HEK293T (cell line): Measurements from ENCODE around the gene SCUBE2.

Source experiments
- ARNT ChIP-seq: fragments of 450-650 bp; IDR thresholded peaks from 2 replicates; pipeline ENCODE4 v1.6.1; 2017; ENCODE audit warnings: mild to moderate bottlenecking
- BHLHE40 ChIP-seq: fragments of 450-650 bp; IDR thresholded peaks from 2 replicates; pipeline ENCODE4 v1.6.1; 2016; ENCODE audit warnings: mild to moderate bottlenecking, moderate library complexity, borderline replicate concordance
- CTBP1 ChIP-seq: fragments of 450-650 bp; IDR thresholded peaks from 2 replicates; pipeline ENCODE4 v1.6.1; 2016; ENCODE audit warnings: borderline replicate concordance
- ELF4 ChIP-seq: fragments of 450-650 bp; IDR thresholded peaks from 2 replicates; pipeline ENCODE4 v1.6.1; 2017; ENCODE audit warnings: antibody characterized with exemption
- FOXA1 ChIP-seq: fragments of 450-650 bp; IDR thresholded peaks from 2 replicates; pipeline ENCODE4 v1.6.1; 2016; ENCODE audit warnings: mild to moderate bottlenecking
- FOXM1 ChIP-seq: fragments of 450-650 bp; IDR thresholded peaks from 2 replicates; pipeline ENCODE4 v1.6.1; 2017; ENCODE audit warnings: mild to moderate bottlenecking, borderline replicate concordance
- HDGF ChIP-seq: fragments of 450-650 bp; IDR thresholded peaks from 2 replicates; pipeline ENCODE4 v1.6.1; 2017; ENCODE audit warnings: antibody characterized with exemption, borderline replicate concordance
- NFRKB ChIP-seq: fragments of 450-650 bp; IDR thresholded peaks from 2 replicates; pipeline ENCODE4 v1.6.1; 2016; ENCODE audit warnings: mild to moderate bottlenecking, moderate library complexity
- SP1 ChIP-seq: fragments of 450-650 bp; IDR thresholded peaks from 2 replicates; pipeline ENCODE4 v1.6.1; 2017
- SUZ12 ChIP-seq: fragments of 450-650 bp; IDR thresholded peaks from 2 replicates; pipeline ENCODE4 v1.6.1; 2016; ENCODE audit warnings: mild to moderate bottlenecking
- TARDBP ChIP-seq: fragments of 450-650 bp; IDR thresholded peaks from 2 replicates; pipeline ENCODE4 v1.6.1; 2016
- ZNF384 ChIP-seq: fragments of 450-650 bp; IDR thresholded peaks from 2 replicates; pipeline ENCODE4 v1.6.1; 2016
- TF ChIP-seq, protein P1 (sequence below): fragments of 450-650 bp; IDR thresholded peaks from 2 replicates; pipeline ENCODE4 v1.6.1; 2016

DNA sequence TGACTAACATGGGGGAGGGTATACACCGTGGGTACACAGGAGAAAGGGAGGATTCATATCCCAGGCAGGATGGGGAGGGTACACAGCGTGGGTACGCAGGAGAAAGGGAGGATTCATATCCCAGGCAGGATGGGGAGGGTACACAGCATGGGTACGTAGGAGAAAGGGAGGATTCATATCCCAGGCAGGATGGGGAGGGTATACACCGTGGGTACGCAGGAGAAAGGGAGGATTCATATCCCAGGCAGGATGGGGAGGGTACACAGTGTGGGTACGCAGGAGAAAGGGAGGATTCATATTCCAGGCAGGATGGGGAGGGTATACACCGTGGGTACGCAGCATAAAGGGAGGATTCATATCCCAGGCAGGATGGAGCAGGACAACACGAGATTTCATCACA, 51.0 kb downstream of the SCUBE2 start:
- TF ChIP-seq FOXA1 (no peak), SUZ12 (no peak), HDGF (no peak), FOXM1 (no peak), ARNT (no peak), ZNF384 (no peak), TARDBP (no peak), SP1 (no peak), ELF4 (no peak), NFRKB (no peak), CTBP1 (no peak), BHLHE40 (no peak)
- TF ChIP-seq, protein P1, sequence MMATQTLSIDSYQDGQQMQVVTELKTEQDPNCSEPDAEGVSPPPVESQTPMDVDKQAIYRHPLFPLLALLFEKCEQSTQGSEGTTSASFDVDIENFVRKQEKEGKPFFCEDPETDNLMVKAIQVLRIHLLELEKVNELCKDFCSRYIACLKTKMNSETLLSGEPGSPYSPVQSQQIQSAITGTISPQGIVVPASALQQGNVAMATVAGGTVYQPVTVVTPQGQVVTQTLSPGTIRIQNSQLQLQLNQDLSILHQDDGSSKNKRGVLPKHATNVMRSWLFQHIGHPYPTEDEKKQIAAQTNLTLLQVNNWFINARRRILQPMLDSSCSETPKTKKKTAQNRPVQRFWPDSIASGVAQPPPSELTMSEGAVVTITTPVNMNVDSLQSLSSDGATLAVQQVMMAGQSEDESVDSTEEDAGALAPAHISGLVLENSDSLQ: no peak
